Endothelial cell of umbilical vein (primary cell): ENCODE data around the gene NEAT1. TPM values are rescaled to one million over a fixed set of nuclear protein-coding genes. Genes with fewer than 3 reads are reported as not detected.

ENCODE experiments used
- BruUV-seq: library from RNA; stranded (reverse); fragments of 400-500 nt; replicated peaks from 2 replicates; lab custom pipeline; 2021; lab: Mats Ljungman, UMichigan
- CTCF ChIA-PET: fragments of 300-600, 350-600 bp; sonication (Branson Sonifier 250); formaldehyde crosslinking; loops from one replicate; lab custom pipeline; 2021; ENCODE audit warnings: antibody characterized with exemption, inconsistent platforms; lab: Charles Lee
- POLR2A ChIA-PET: fragments of 300-600, 350-600 bp; sonication (Branson Sonifier 250); formaldehyde crosslinking; loops from one replicate; lab custom pipeline; 2021; ENCODE audit warnings: antibody characterized with exemption, inconsistent platforms; lab: Charles Lee
- DNase-seq: peaks from one replicate; pipeline ENCODE4 v3.0.0-alpha.2; 2011; ENCODE audit warnings: low read depth, low spot score
- FAIRE-seq: peaks from 2 replicates; lab custom pipeline; 2011; peaks lifted over from hg19 to GRCh38; lab: Jason Lieb, UNC
- H2AFZ ChIP-seq: 2 replicates; pipeline ENCODE4 v1.6.0; 2012; ENCODE audit warnings: low read depth, low read length, control low read depth, inconsistent platforms
- H3K27ac ChIP-seq: 2 replicates; pipeline ENCODE4 v1.5.1; 2011; ENCODE audit warnings: low read depth, mild to moderate bottlenecking, control low read depth, low read length, moderate library complexity; ENCODE audit not compliant: insufficient read depth
- H3K27me3 ChIP-seq, 2 experiments: 2 replicates each; pipeline versions ENCODE4 v1.6.0 to v1.6.1; 2011; ENCODE audit warnings: low read length in 2 of 2, mixed read lengths in 1 of 2; ENCODE audit not compliant: control insufficient read depth in 2 of 2, insufficient read depth in 2 of 2
- H3K36me3 ChIP-seq, 2 experiments: 2 replicates in 1 of 2; 3 replicates in 1 of 2; pipeline ENCODE4 v1.5.1; 2011; ENCODE audit warnings: low read length in 2 of 2, mild to moderate bottlenecking in 1 of 2, moderate library complexity in 1 of 2; ENCODE audit not compliant: control insufficient read depth in 2 of 2, insufficient read depth in 2 of 2; ENCODE audit errors: extremely low read depth in 1 of 2
- H3K4me1 ChIP-seq: 3 replicates; pipeline ENCODE4 v1.5.1; 2011; ENCODE audit warnings: mild to moderate bottlenecking, low read length; ENCODE audit not compliant: control insufficient read depth, insufficient read depth; ENCODE audit errors: extremely low read depth
- H3K4me2 ChIP-seq: 2 replicates; pipeline ENCODE4 v1.6.1; 2011; ENCODE audit warnings: low read length, control low read depth, mixed read lengths; ENCODE audit not compliant: insufficient read depth
- H3K4me3 ChIP-seq, 3 experiments: fragments of 200-600 bp in 1 of 3; sonication (generic), shearing (Covaris generic) in 1 of 3; replicated peaks in 1 of 3; 2 replicates each; pipeline ENCODE4 v1.5.1; 2011 to 2016; ENCODE audit warnings: control low read depth in 3 of 3, low read length in 3 of 3, mild to moderate bottlenecking in 2 of 3, inconsistent platforms in 1 of 3, low read depth in 1 of 3, moderate library complexity in 1 of 3; ENCODE audit not compliant: insufficient read depth in 1 of 3
- H3K79me2 ChIP-seq: 2 replicates; pipeline ENCODE4 v1.6.0; 2012; ENCODE audit warnings: low read length, inconsistent platforms; ENCODE audit not compliant: control insufficient read depth, insufficient read depth
- H3K9ac ChIP-seq: replicated peaks from 2 replicates; pipeline ENCODE3; 2011; ENCODE audit warnings: low read length, control low read depth; ENCODE audit not compliant: insufficient read depth; ENCODE audit errors: extremely low read depth
- H3K9me1 ChIP-seq: replicated peaks from 3 replicates; pipeline ENCODE4 v1.6.0; 2011; ENCODE audit warnings: mild to moderate bottlenecking, low read length; ENCODE audit not compliant: control insufficient read depth, insufficient read depth; ENCODE audit errors: extremely low read depth
- H3K9me3 ChIP-seq: replicated peaks from 2 replicates; pipeline ENCODE4 v1.5.1; 2012; ENCODE audit warnings: low read length, inconsistent platforms; ENCODE audit not compliant: control insufficient read depth, insufficient read depth
- H4K20me1 ChIP-seq: replicated peaks from 2 replicates; pipeline ENCODE3; 2011; ENCODE audit warnings: mild to moderate bottlenecking, low read length; ENCODE audit not compliant: control insufficient read depth, insufficient read depth; ENCODE audit errors: extremely low read depth
- EZH2 ChIP-seq: IDR thresholded peaks from 2 replicates; pipeline ENCODE4 v1.6.1; 2012; ENCODE audit warnings: borderline replicate concordance, low read depth, mild to moderate bottlenecking, moderate library complexity, low read length, inconsistent platforms; ENCODE audit not compliant: severe bottlenecking
- FOS ChIP-seq: IDR thresholded peaks from 2 replicates; pipeline ENCODE4 v1.6.1; 2011; ENCODE audit warnings: mild to moderate bottlenecking, low read length, moderate library complexity, borderline replicate concordance; ENCODE audit not compliant: insufficient read depth
- GATA2 ChIP-seq: IDR thresholded peaks from 2 replicates; pipeline ENCODE4 v1.7.0; 2011; ENCODE audit warnings: low read depth, mild to moderate bottlenecking, moderate library complexity, mixed read lengths, low read length; ENCODE audit not compliant: insufficient read length, insufficient read depth
- JUN ChIP-seq: IDR thresholded peaks from 2 replicates; pipeline ENCODE4 v1.6.1; 2011; ENCODE audit warnings: borderline replicate concordance, low read depth; ENCODE audit not compliant: insufficient read length, insufficient read depth
- MYC ChIP-seq: IDR thresholded peaks from one replicate; pipeline ENCODE4 v1.6.1; 2011; ENCODE audit warnings: mild to moderate bottlenecking, low read depth, low read length
- POLR2A ChIP-seq: IDR thresholded peaks from 2 replicates; pipeline ENCODE4 v1.6.1; 2012; ENCODE audit warnings: low read depth, mild to moderate bottlenecking, control low read depth, low read length
- POLR2AphosphoS5 ChIP-seq: IDR thresholded peaks from 2 replicates; pipeline ENCODE4 v1.6.1; 2012; ENCODE audit warnings: low read depth, mild to moderate bottlenecking, control low read depth, low read length, moderate library complexity; ENCODE audit not compliant: insufficient read depth
- dilution Hi-C: fragments of 300-500 bp; cut with MboI; formaldehyde crosslinking; loops from one replicate; pipeline ENCODE4 v1.15.0; 2019; ENCODE audit warnings: low sequenced_read_pairs; ENCODE audit not compliant: extremely low pct_ligation_motif_present
- intact Hi-C: fragments of 100-400 bp; cut with micrococcal nuclease; formaldehyde crosslinking; loops from one replicate; pipeline ENCODE4 v1.10.0; 2022
- polyA plus RNA-seq, 4 experiments: library from polyadenylated mRNA; depleted of rRNA in 3 of 4; stranded (reverse) in 3 of 4; unstranded in 1 of 4; fragments of >200 nt; gene quantifications; 2 replicates each; pipeline versions ENCODE4 v1.2.1 to v1.2.3, GENCODE V29; 2011 to 2012; ENCODE audit warnings: missing spikeins in 1 of 4
- total RNA-seq: library from RNA; stranded (reverse); gene quantifications from 2 replicates; pipeline ENCODE4 v1.2.3, GENCODE V29; 2021
- TF ChIP-seq, protein P1 (sequence below): IDR thresholded peaks from 2 replicates; pipeline ENCODE4 v1.6.1; 2011; ENCODE audit not compliant: insufficient read depth, insufficient read length
- TF ChIP-seq, protein P2 (sequence below), 2 donors: IDR thresholded peaks; 1 replicate in 1 of 2; 2 replicates in 1 of 2; pipeline ENCODE4 v1.5.1; 2011; ENCODE audit warnings: low read length in 2 of 2, mild to moderate bottlenecking in 2 of 2, moderate library complexity in 2 of 2, control low read depth in 1 of 2, inconsistent platforms in 1 of 2, low read depth in 1 of 2; ENCODE audit not compliant: insufficient read depth in 1 of 2; ENCODE audit errors: extremely low read depth in 1 of 2

The NEAT1 gene
- total and polyA plus RNA-seq, 2 donors (not counting 3 experiments of a cell fraction or from before 2014, with no cell fraction given), result 34.4 to 957 TPM

DNA sequence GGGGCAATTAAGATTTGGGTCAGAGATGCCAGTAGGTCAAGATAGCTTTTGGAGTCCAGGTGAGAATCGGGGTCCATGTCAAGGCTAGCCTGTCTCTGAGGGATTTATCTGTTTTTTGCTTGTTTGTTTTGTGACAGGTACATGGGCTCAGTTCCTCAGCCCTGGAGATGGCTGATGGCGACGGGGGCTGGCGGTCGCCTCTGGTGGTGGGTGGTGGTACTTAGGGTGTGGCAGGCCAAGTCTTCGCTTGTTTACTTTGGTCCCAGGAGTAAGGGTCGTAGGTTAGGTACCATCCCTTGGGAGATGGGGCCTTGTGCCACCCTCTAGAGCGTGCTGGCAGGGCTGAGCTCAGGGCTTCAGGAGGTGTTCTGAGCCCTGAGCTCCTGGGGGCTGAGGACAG is 44.8 kb upstream of the NEAT1 start:
- H4K20me1 ChIP-seq, result no peaks in the 10 kb centered on the region
- TF ChIP-seq FOS (no peak), POLR2A (no peak), MYC (no peak), EZH2 (no peak), GATA2 (no peak), POLR2AphosphoS5 (no peak), JUN (no peak)
- TF ChIP-seq, protein P1, sequence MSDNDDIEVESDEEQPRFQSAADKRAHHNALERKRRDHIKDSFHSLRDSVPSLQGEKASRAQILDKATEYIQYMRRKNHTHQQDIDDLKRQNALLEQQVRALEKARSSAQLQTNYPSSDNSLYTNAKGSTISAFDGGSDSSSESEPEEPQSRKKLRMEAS, result no peak
- TF ChIP-seq, protein P2, sequence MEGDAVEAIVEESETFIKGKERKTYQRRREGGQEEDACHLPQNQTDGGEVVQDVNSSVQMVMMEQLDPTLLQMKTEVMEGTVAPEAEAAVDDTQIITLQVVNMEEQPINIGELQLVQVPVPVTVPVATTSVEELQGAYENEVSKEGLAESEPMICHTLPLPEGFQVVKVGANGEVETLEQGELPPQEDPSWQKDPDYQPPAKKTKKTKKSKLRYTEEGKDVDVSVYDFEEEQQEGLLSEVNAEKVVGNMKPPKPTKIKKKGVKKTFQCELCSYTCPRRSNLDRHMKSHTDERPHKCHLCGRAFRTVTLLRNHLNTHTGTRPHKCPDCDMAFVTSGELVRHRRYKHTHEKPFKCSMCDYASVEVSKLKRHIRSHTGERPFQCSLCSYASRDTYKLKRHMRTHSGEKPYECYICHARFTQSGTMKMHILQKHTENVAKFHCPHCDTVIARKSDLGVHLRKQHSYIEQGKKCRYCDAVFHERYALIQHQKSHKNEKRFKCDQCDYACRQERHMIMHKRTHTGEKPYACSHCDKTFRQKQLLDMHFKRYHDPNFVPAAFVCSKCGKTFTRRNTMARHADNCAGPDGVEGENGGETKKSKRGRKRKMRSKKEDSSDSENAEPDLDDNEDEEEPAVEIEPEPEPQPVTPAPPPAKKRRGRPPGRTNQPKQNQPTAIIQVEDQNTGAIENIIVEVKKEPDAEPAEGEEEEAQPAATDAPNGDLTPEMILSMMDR (IDR thresholded peaks at IDR 0.05; ENCODE audit: extremely low read depth in 1 of 2, insufficient read depth in 1 of 2, low read depth in 1 of 2, low read length in 2 of 2), result no peak
- H3K9me3 ChIP-seq, result no peaks in the 10 kb centered on the region
- H3K4me1 ChIP-seq, result peaks cover 9% of the 10 kb centered on the region
- H3K36me3 ChIP-seq, result no peaks in the 10 kb centered on the region
- FAIRE-seq, result no peak
- no peaks in the 10 kb centered on the region for H3K27me3 ChIP-seq
- no peak overlapping the region for H3K9ac ChIP-seq
- no TSS peak for BruUV-seq
- no peaks in the 10 kb centered on the region for H3K79me2 ChIP-seq
- H2AFZ ChIP-seq, result no peak overlapping the region
- no peak for DNase-seq
- no peak overlapping the region for H3K4me3 ChIP-seq
- CTCF ChIA-PET, result interaction anchor here (1.6 kb wide), 1 partner anchor 38 kb away, joined by 3 read pairs; no protein-coding TSS in a partner anchor
- no peaks in the 10 kb centered on the region for H3K9me1 ChIP-seq
- H3K27ac ChIP-seq, result no peak overlapping the region
- dilution Hi-C loops (no loop called here), intact Hi-C loops (no loop called here)
- H3K4me2 ChIP-seq, result no peak overlapping the region
- POLR2A ChIA-PET, result interaction anchor here (0.6 kb wide), 1 partner anchor 131 kb away, joined by 5 read pairs; no protein-coding TSS in a partner anchor
